ENCODE measurements around the gene SLC1A7. TPM values are rescaled to one million over a fixed set of nuclear protein-coding genes. Genes with fewer than 3 reads are reported as not detected.

Gene SLC1A7
- total RNA-seq, 4 donors from 2014 or later, result 0.54 to 1.6 (median 0.62) TPM; not detected in 1

DNA sequence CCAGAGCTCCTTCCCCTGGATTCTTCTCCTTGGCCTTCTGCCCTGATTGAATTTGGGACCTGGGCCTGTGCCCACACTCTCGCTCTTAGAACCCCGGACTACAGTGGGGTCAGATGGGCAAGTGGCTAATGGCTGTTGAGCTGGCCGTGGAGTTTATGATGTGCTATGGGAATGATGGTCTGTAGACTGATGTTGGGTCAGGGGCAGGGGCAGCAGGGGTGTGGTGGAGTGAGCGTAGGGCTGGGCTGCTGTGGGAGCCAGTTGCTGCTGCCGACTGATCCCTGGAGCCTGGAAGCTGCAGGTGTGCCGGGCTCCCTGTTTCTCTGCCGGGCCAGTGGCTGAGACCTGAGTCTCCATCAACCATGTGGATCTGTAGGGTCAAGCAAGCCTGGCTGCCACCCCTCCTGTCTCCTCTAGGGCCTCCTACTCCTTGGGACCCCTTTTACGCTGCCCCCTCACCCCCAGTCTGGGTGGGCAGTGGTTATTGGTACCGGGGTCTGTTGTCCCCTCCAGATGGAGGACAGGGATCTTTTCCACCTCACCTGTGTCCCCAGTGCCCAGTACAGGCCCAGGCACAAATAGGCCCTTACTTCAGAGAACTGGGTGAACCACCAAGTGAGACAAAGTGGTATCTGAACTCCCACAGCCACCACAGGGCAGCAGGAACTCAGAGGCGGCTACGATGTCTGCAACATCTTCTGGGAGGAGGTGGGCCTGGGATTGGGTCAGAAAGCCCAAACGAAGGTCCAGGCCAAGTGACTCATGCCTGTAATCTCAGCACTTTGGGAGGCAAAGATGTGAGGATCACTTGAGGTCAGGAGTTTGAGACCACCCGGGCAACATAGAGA lies 75.3 kb downstream of the SLC1A7 start:
- no peaks in the 10 kb centered on the region for H3K9me3 ChIP-seq
- WGBS, 2 donors (ENCODE audit: low coverage in 1 of 2), result 56 to 60% methylated on average over 1 of the region's 13 CpGs
- peak; percentile 44 for ATAC-seq
- H3K27ac ChIP-seq, result peak overlapping the region in 3 of 4 donors; percentile 2 to 58 (median 50)
- H3K36me3 ChIP-seq, result peaks cover 0 to 16% of the 10 kb centered on the region in 2 donors
- H3K27me3 ChIP-seq, result peaks cover 24% of the 10 kb centered on the region
- H3K4me3 ChIP-seq, result peak overlapping the region in 1 of 2 donors; percentile 1
- TF ChIP-seq EP300 (IDR thresholded peaks at IDR 0.05), result no peak
- TF ChIP-seq, protein P1, sequence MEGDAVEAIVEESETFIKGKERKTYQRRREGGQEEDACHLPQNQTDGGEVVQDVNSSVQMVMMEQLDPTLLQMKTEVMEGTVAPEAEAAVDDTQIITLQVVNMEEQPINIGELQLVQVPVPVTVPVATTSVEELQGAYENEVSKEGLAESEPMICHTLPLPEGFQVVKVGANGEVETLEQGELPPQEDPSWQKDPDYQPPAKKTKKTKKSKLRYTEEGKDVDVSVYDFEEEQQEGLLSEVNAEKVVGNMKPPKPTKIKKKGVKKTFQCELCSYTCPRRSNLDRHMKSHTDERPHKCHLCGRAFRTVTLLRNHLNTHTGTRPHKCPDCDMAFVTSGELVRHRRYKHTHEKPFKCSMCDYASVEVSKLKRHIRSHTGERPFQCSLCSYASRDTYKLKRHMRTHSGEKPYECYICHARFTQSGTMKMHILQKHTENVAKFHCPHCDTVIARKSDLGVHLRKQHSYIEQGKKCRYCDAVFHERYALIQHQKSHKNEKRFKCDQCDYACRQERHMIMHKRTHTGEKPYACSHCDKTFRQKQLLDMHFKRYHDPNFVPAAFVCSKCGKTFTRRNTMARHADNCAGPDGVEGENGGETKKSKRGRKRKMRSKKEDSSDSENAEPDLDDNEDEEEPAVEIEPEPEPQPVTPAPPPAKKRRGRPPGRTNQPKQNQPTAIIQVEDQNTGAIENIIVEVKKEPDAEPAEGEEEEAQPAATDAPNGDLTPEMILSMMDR (IDR thresholded peaks at IDR 0.05), result no peak
- TF ChIP-seq POLR2A (IDR thresholded peaks at IDR 0.05), result no peak
- no peak for TF ChIP-seq POLR2AphosphoS5 (IDR thresholded peaks at IDR 0.05)
- peaks cover 0 to 24% (median 10%) of the 10 kb centered on the region in 3 donors for H3K4me1 ChIP-seq

GRCh38 chr1:53066488-53066887 lies 76.0 kb downstream of the SLC1A7 start:
- H3K4me1 ChIP-seq, result peaks cover 0 to 30% (median 10%) of the 10 kb centered on the region in 3 donors
- TF ChIP-seq POLR2AphosphoS5 (IDR thresholded peaks at IDR 0.05) (no peak), EP300 (IDR thresholded peaks at IDR 0.05) (no peak), POLR2A (IDR thresholded peaks at IDR 0.05) (no peak)
- TF ChIP-seq, protein P1 (IDR thresholded peaks at IDR 0.05), result no peak
- peak overlapping the region in 1 of 2 donors; percentile 1 for H3K4me3 ChIP-seq
- peaks cover 0 to 15% of the 10 kb centered on the region in 2 donors for H3K36me3 ChIP-seq
- H3K9me3 ChIP-seq, result no peaks in the 10 kb centered on the region
- no peak for ATAC-seq
- peak overlapping the region in 3 of 4 donors; percentile 2 to 58 (median 50) for H3K27ac ChIP-seq
- 29 to 52% methylated on average over 3 to 4 of the region's 6 CpGs for WGBS, 2 donors (ENCODE audit: low coverage in 1 of 2)
- peaks cover 30% of the 10 kb centered on the region for H3K27me3 ChIP-seq

- TF ChIP-seq POLR2A (IDR thresholded peaks at IDR 0.05) (no peak), POLR2AphosphoS5 (IDR thresholded peaks at IDR 0.05) (no peak), EP300 (IDR thresholded peaks at IDR 0.05) (no peak)
- TF ChIP-seq, protein P1 (IDR thresholded peaks at IDR 0.05), result no peak
- 86 to 98% methylated on average over 5 to 7 of the region's 7 CpGs for WGBS, 2 donors (ENCODE audit: low coverage in 1 of 2)
- H3K4me3 ChIP-seq, result peak overlapping the region in 1 of 2 donors; percentile 73
- H3K9me3 ChIP-seq, result no peaks in the 10 kb centered on the region
- H3K27me3 ChIP-seq, result peaks cover 36% of the 10 kb centered on the region
- H3K27ac ChIP-seq, result peak overlapping the region in 1 of 4 donors; percentile 86
- ATAC-seq, result no peak
- peaks cover 0 to 40% (median 10%) of the 10 kb centered on the region in 3 donors for H3K4me1 ChIP-seq
- H3K36me3 ChIP-seq, result peaks cover 0 to 9% of the 10 kb centered on the region in 2 donors
Observed at GRCh38 chr1:53065391-53065790, 77.0 kb downstream of the SLC1A7 start.

DNA sequence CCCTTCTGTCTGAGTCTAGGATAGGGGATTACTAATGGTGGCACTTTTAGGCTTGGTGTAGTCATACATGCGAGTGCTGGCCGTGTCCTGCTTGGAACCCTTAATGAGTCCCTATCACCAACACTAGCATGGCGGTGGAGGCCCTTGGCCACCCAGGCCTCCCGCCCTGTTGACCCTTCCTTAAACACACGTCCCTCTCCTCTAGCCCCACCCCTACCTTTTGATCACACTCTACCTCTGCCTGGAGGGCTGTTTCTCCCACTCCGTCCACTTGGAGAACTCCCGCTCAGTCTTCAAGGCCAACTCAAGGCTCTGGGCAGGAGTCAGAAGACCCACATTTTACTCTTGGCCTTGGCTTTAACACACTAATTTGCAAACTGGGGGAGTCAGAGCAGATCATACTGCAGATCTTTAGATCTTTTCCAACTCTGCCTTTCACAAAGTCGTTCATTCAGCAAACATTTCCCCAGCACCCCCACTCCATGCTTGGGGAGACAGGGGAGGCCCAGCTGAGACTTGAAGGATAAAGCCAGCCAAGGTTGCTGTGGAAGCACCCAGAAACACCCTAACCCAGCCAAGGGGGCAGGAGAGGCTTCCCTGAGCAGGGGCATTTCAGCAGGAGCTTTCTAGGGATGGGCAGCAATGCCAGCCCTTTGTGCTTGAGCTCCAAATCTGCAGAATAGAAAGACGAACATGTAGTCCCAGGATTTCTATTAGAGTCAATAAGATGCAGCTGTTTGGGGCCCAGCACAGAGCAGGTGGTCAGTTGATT lies 78.5 kb downstream of the SLC1A7 start:
- peak overlapping the region in 1 of 2 donors; percentile 73 for H3K4me3 ChIP-seq
- WGBS, 2 donors (ENCODE audit: low coverage in 1 of 2), result 87% methylated on average over 8 of the region's 9 CpGs; no CpG with 5 or more reads in 1 of the 2 donors
- H3K4me1 ChIP-seq, result peaks cover 0 to 49% (median 10%) of the 10 kb centered on the region in 3 donors
- H3K27ac ChIP-seq, result peak overlapping the region in 2 of 4 donors; percentile 78 to 86
- no peaks in the 10 kb centered on the region for H3K36me3 ChIP-seq
- H3K27me3 ChIP-seq, result peaks cover 36% of the 10 kb centered on the region
- TF ChIP-seq EP300 (IDR thresholded peaks at IDR 0.05) (no peak), POLR2AphosphoS5 (IDR thresholded peaks at IDR 0.05) (no peak), POLR2A (IDR thresholded peaks at IDR 0.05) (no peak)
- TF ChIP-seq, protein P1 (IDR thresholded peaks at IDR 0.05), result no peak
- H3K9me3 ChIP-seq, result no peaks in the 10 kb centered on the region
- ATAC-seq, result no peak
